Kidney capillary endothelial cell (primary cell): Measurements from ENCODE around the gene KANK4.

Experiments used
- DNase-seq: peaks from one replicate; pipeline ENCODE4 v3.0.0-alpha.2; 2018; ENCODE audit warnings: low spot score

Gene KANK4

GRCh38 chr1:62336995-62337705 lies 17.9 kb upstream of the KANK4 start:
- DNase-seq, result peak; percentile 62

- DNase-seq, result no peak
Measured at GRCh38 chr1:62336638-62336994, 17.4 kb upstream of the KANK4 start.

- no peak for DNase-seq
Measured at GRCh38 chr1:62335656-62336055, 16.4 kb upstream of the KANK4 start.

GRCh38 chr1:62334434-62334985 lies 15.3 kb upstream of the KANK4 start:
- DNase-seq, result no peak

- DNase-seq, result no peak
Measured at GRCh38 chr1:62333441-62333840, 14.2 kb upstream of the KANK4 start.

GRCh38 chr1:62327360-62328055 lies 8.3 kb upstream of the KANK4 start:
- no peak for DNase-seq

GRCh38 chr1:62325681-62326080 lies 6.4 kb upstream of the KANK4 start:
- no peak for DNase-seq

- no peak for DNase-seq
Measured at GRCh38 chr1:62325081-62325480, 5.8 kb upstream of the KANK4 start.

GRCh38 chr1:62321446-62321845 lies 2.2 kb upstream of the KANK4 start:
- peak; percentile 71 for DNase-seq

- no peak for DNase-seq
Measured at GRCh38 chr1:62318320-62318755, 896 bp downstream of the KANK4 start.

- DNase-seq, result no peak
Measured at GRCh38 chr1:62317021-62317768, 2.0 kb downstream of the KANK4 start.

- no peak for DNase-seq
Measured at GRCh38 chr1:62316135-62316534, 3.1 kb downstream of the KANK4 start.

GRCh38 chr1:62315387-62315786 lies 3.8 kb downstream of the KANK4 start:
- DNase-seq, result no peak

- no peak for DNase-seq
Measured at GRCh38 chr1:62314454-62315350, 4.5 kb downstream of the KANK4 start.

- DNase-seq, result no peak
Measured at GRCh38 chr1:62312698-62313097, 6.5 kb downstream of the KANK4 start.

- DNase-seq, result no peak
Measured at GRCh38 chr1:62311473-62311943, 7.7 kb downstream of the KANK4 start.

GRCh38 chr1:62309906-62310305 lies 9.3 kb downstream of the KANK4 start:
- no peak for DNase-seq

- DNase-seq, result no peak
Measured at GRCh38 chr1:62308606-62309005, 10.6 kb downstream of the KANK4 start.

- no peak for DNase-seq
Measured at GRCh38 chr1:62307895-62308492, 11.2 kb downstream of the KANK4 start.

- DNase-seq, result no peak
Measured at GRCh38 chr1:62307446-62307845, 11.8 kb downstream of the KANK4 start.

- no peak for DNase-seq
Measured at GRCh38 chr1:62306065-62306464, 13.2 kb downstream of the KANK4 start.
